ENCODE measurements around the gene ITPR2.

ITPR2 gene

DNA sequence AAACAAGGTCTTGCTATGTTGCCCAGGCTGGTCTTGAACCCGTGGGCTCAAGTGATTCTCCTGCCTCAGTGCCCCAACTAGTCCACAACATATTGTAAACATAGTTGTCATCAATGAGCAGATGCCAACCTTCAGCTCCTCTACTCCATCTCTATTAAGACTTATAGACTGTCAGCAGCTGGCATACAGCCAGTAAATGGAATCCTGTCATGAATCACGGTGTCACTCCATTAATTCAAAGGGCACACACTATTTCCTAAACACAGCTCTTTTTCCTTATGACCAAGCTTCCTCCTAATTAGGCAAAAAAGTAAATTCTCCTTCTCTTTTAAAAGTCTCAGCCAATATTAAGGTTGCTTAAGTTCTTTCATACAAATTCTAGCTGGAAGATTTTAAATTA is 111.2 kb downstream of the ITPR2 start:
- Histone ChIP-seq H3K36me3 (replicated peaks; ENCODE audit: insufficient read depth, low read length) (no peaks in the 10 kb centered on the region), H4K20me1 (ENCODE audit: insufficient read depth, low read length) (no peaks in the 10 kb centered on the region), H3K9me2 (replicated peaks; ENCODE audit: insufficient read depth, low read length) (no peaks in the 10 kb centered on the region), H3K27me3 (replicated peaks; ENCODE audit: insufficient read depth, low read length) (no peaks in the 10 kb centered on the region), H3K9me3 (replicated peaks; ENCODE audit: insufficient read depth, low read length) (no peaks in the 10 kb centered on the region), H3K4me1 (ENCODE audit: low read length) (peaks cover 14% of the 10 kb centered on the region), H2AFZ (ENCODE audit: low read length) (no peak overlapping the region), H3K27ac (ENCODE audit: low read length) (no peak overlapping the region), H3F3A (ENCODE audit: insufficient read depth, low read length) (0 out of 2 replicates have a peak, but pooled peaks cover 5% of the 10 kb centered on the region), H3K4me3 (ENCODE audit: low read length) (no peak overlapping the region), H3K4me2 (ENCODE audit: low read depth, low read length) (no peak overlapping the region), H3K79me2 (ENCODE audit: low read length) (no peaks in the 10 kb centered on the region), H3K9ac (ENCODE audit: low read length) (no peak overlapping the region)
- TF ChIP-seq EZH2 (optimal IDR thresholded peaks at IDR 0.05; ENCODE audit: low read depth, low read length), result no peak
- TF ChIP-seq, protein P1, sequence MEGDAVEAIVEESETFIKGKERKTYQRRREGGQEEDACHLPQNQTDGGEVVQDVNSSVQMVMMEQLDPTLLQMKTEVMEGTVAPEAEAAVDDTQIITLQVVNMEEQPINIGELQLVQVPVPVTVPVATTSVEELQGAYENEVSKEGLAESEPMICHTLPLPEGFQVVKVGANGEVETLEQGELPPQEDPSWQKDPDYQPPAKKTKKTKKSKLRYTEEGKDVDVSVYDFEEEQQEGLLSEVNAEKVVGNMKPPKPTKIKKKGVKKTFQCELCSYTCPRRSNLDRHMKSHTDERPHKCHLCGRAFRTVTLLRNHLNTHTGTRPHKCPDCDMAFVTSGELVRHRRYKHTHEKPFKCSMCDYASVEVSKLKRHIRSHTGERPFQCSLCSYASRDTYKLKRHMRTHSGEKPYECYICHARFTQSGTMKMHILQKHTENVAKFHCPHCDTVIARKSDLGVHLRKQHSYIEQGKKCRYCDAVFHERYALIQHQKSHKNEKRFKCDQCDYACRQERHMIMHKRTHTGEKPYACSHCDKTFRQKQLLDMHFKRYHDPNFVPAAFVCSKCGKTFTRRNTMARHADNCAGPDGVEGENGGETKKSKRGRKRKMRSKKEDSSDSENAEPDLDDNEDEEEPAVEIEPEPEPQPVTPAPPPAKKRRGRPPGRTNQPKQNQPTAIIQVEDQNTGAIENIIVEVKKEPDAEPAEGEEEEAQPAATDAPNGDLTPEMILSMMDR (IDR thresholded peaks at IDR 0.05; ENCODE audit: low read length), result no peak
- no peak for TF ChIP-seq EZH2phosphoT487 (IDR thresholded peaks at IDR 0.05; ENCODE audit: low read length)
- no peak for DNase-seq

- no peak overlapping the region for H3K27ac ChIP-seq (ENCODE audit: low read length)
- no peak overlapping the region for H3K9ac ChIP-seq (ENCODE audit: low read length)
- no peak for DNase-seq
- H4K20me1 ChIP-seq (ENCODE audit: insufficient read depth, low read length), result no peaks in the 10 kb centered on the region
- H3K4me1 ChIP-seq (ENCODE audit: low read length), result peaks cover 14% of the 10 kb centered on the region
- H3K4me3 ChIP-seq (ENCODE audit: low read length), result no peak overlapping the region
- no peak overlapping the region for H3K4me2 ChIP-seq (ENCODE audit: low read depth, low read length)
- TF ChIP-seq EZH2phosphoT487 (IDR thresholded peaks at IDR 0.05; ENCODE audit: low read length) (no peak), EZH2 (optimal IDR thresholded peaks at IDR 0.05; ENCODE audit: low read depth, low read length) (no peak)
- TF ChIP-seq, protein P1 (IDR thresholded peaks at IDR 0.05; ENCODE audit: low read length), result no peak
- H3K9me3 ChIP-seq (replicated peaks; ENCODE audit: insufficient read depth, low read length), result no peaks in the 10 kb centered on the region
- 0 out of 2 replicates have a peak, but pooled peaks cover 5% of the 10 kb centered on the region for H3F3A ChIP-seq (ENCODE audit: insufficient read depth, low read length)
- H2AFZ ChIP-seq (ENCODE audit: low read length), result no peak overlapping the region
- H3K27me3 ChIP-seq (replicated peaks; ENCODE audit: insufficient read depth, low read length), result no peaks in the 10 kb centered on the region
- no peaks in the 10 kb centered on the region for H3K9me2 ChIP-seq (replicated peaks; ENCODE audit: insufficient read depth, low read length)
- no peaks in the 10 kb centered on the region for H3K36me3 ChIP-seq (replicated peaks; ENCODE audit: insufficient read depth, low read length)
- no peaks in the 10 kb centered on the region for H3K79me2 ChIP-seq (ENCODE audit: low read length)
Measured at GRCh38 chr12:26719852-26720251, 113.1 kb downstream of the ITPR2 start.

DNA sequence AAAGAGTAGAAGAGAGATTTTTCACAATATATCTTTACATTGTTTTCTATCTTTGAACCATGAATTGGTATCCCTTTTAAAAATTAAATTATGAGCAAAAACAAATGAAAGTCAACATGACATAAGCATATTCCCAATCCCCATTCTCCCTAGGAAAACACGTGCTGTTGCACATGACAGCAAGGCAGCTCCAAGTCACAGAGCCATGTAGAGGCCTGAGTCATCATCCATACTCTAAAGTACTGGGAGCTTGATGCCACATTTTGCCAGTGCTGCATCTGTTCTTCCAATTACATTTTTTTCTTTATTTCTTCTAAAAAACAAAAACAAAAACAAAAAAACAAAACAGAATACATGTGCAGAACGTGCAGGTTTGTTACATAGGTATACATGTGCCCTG is 115.2 kb downstream of the ITPR2 start:
- TF ChIP-seq EZH2phosphoT487 (IDR thresholded peaks at IDR 0.05; ENCODE audit: low read length), result no peak
- TF ChIP-seq, protein P1 (IDR thresholded peaks at IDR 0.05; ENCODE audit: low read length), result no peak
- no peak for TF ChIP-seq EZH2 (optimal IDR thresholded peaks at IDR 0.05; ENCODE audit: low read depth, low read length)

More for the DNA sequence above, 115.2 kb downstream of the ITPR2 start:
- 0 out of 2 replicates have a peak, but pooled peaks cover 3% of the 10 kb centered on the region for H3F3A ChIP-seq (ENCODE audit: insufficient read depth, low read length)
- no peaks in the 10 kb centered on the region for H3K27me3 ChIP-seq (replicated peaks; ENCODE audit: insufficient read depth, low read length)
- no peak overlapping the region for H3K4me3 ChIP-seq (ENCODE audit: low read length)
- no peaks in the 10 kb centered on the region for H3K9me2 ChIP-seq (replicated peaks; ENCODE audit: insufficient read depth, low read length)
- H4K20me1 ChIP-seq (ENCODE audit: insufficient read depth, low read length), result no peaks in the 10 kb centered on the region
- no peak overlapping the region for H2AFZ ChIP-seq (ENCODE audit: low read length)
- no peak overlapping the region for H3K27ac ChIP-seq (ENCODE audit: low read length)
- no peak overlapping the region for H3K9ac ChIP-seq (ENCODE audit: low read length)
- H3K79me2 ChIP-seq (ENCODE audit: low read length), result no peaks in the 10 kb centered on the region
- no peaks in the 10 kb centered on the region for H3K9me3 ChIP-seq (replicated peaks; ENCODE audit: insufficient read depth, low read length)
- no peaks in the 10 kb centered on the region for H3K36me3 ChIP-seq (replicated peaks; ENCODE audit: insufficient read depth, low read length)
- H3K4me1 ChIP-seq (ENCODE audit: low read length), result peaks cover 2% of the 10 kb centered on the region
- no peak overlapping the region for H3K4me2 ChIP-seq (ENCODE audit: low read depth, low read length)
- no peak for DNase-seq

All from MM.1S (cell line).